GM21515 (cell line): ENCODE data around the gene EXOC1.

ENCODE experiments used
- ATAC-seq: cut with Tn5 transposase; IDR thresholded peaks from one replicate; pipeline ENCODE4 v1.9.1; 2021; ENCODE audit not compliant: unreplicated experiment

Gene EXOC1

GRCh38 chr4:55947912-55948725 lies 94.7 kb downstream of the EXOC1 start:
- peak; percentile 15 for ATAC-seq

GRCh38 chr4:55948726-55949481 lies 95.5 kb downstream of the EXOC1 start, which contains the start of gene CEP135:
TSS of gene CEP135 (plus strand) at chr4:55948945. CDS start at chr4:55952131, 3,186 bp downstream.
- peak; percentile 77 for ATAC-seq

- ATAC-seq, result no peak
Observed at GRCh38 chr4:55949482-55949802, 96.0 kb downstream of the EXOC1 start.

DNA sequence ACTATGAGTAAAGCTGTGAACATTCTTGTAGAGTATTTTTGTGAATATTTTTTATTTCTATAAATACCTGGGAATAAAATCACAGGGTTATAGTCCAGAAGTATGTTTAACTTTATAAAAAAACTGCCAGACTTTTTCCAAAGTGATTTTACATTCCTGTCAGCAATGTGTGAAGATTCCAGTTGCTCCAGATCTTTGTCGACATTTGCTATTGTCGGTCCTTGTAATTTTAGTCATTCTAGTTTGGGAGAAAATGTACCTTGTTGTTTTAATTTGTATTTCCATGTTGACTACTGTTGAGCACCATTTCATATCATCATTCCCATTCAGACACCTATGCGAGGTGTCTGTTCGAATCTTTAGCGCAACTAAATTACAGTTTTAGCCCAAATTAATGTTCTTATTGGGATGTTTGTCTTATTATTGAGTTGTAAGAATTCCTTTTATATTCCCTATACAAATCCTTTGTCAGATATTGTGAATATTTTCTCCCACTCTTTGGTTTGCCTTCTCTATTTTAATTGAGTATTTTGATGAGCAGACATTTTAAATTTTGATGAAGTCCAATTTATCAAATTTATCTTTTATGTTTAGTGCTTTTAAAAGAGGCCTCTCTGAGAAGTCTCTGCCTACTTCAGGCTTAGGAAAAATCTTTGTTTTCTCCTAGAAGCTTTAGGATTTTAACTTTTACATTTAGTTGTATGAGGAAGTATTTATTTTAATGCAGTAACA lies 97.9 kb downstream of the EXOC1 start:
- ATAC-seq, result no peak
